Neural cell (in vitro differentiated cells): ENCODE measurements around the gene PRSS33. TPM values are rescaled to one million over a fixed set of nuclear protein-coding genes. Genes with fewer than 3 reads are reported as not detected.

Experiments
- H2AFZ ChIP-seq: fragments of 200-600, 300-800 bp; sonication (generic), shearing (Covaris generic); 2 replicates; pipeline ENCODE4 v1.6.0; 2014; ENCODE audit warnings: low read depth, mild to moderate bottlenecking, antibody characterized with exemption, low read length, moderate library complexity
- H3F3A ChIP-seq: fragments of 200-600 bp; shearing (Covaris generic); 2 replicates; pipeline ENCODE4 v1.6.1; 2016; ENCODE audit warnings: mild to moderate bottlenecking, moderate library complexity, mixed read lengths, antibody characterized with exemption, low read length; ENCODE audit not compliant: insufficient read depth, poor library complexity, severe bottlenecking
- H3K27ac ChIP-seq: fragments of 200-600, 300-800 bp; sonication (generic), shearing (Covaris generic); 2 replicates; pipeline ENCODE4 v1.5.1; 2014; ENCODE audit warnings: mild to moderate bottlenecking, low read length, moderate library complexity
- H3K27me3 ChIP-seq: fragments of 300-800, 200-600 bp; sonication (generic), shearing (Covaris generic); 2 replicates; pipeline ENCODE4 v1.6.0; 2014; ENCODE audit warnings: mild to moderate bottlenecking, low read depth, low read length, moderate library complexity; ENCODE audit not compliant: insufficient read depth
- H3K36me3 ChIP-seq: fragments of 300-800, 200-600 bp; sonication (generic), shearing (Covaris generic); 2 replicates; pipeline ENCODE4 v1.5.1; 2014; ENCODE audit warnings: mild to moderate bottlenecking, antibody characterized with exemption, low read length, moderate library complexity; ENCODE audit not compliant: insufficient read depth
- H3K4me2 ChIP-seq: fragments of 300-800, 200-600 bp; sonication (generic), shearing (Covaris generic); 2 replicates; pipeline ENCODE4 v1.6.0; 2014; ENCODE audit warnings: mild to moderate bottlenecking, low read length
- H3K4me3 ChIP-seq: fragments of 300-800, 200-600 bp; sonication (generic), shearing (Covaris generic); 2 replicates; pipeline ENCODE4 v1.5.1; 2014; ENCODE audit warnings: mild to moderate bottlenecking, low read length, moderate library complexity
- H3K79me2 ChIP-seq: fragments of 200-600 bp; shearing (Covaris generic); replicated peaks from 2 replicates; pipeline ENCODE4 v1.6.0; 2014; ENCODE audit warnings: mild to moderate bottlenecking, low read length, moderate library complexity; ENCODE audit not compliant: insufficient read depth
- H3K9ac ChIP-seq: fragments of 300-800, 200-600 bp; sonication (generic), shearing (Covaris generic); 2 replicates; pipeline ENCODE4 v1.6.1; 2016; ENCODE audit warnings: mild to moderate bottlenecking, low read length, mixed read lengths
- H3K9me2 ChIP-seq: fragments of 200-600 bp; shearing (Covaris generic); 2 replicates; pipeline ENCODE4 v1.6.1; 2016; ENCODE audit warnings: mild to moderate bottlenecking, low read length, mixed read lengths; ENCODE audit not compliant: insufficient read depth
- H3K9me3 ChIP-seq: fragments of 200-600, 300-800 bp; sonication (generic), shearing (Covaris generic); 2 replicates; pipeline ENCODE4 v1.6.1; 2016; ENCODE audit warnings: mild to moderate bottlenecking, mixed run types, low read length, moderate library complexity, mixed read lengths
- H4K20me1 ChIP-seq: fragments of 200-600 bp; shearing (Covaris generic); 2 replicates; pipeline ENCODE4 v1.6.1; 2016; ENCODE audit warnings: mild to moderate bottlenecking, mixed run types; ENCODE audit not compliant: insufficient read depth
- CTCF ChIP-seq: fragments of 450-650 bp; IDR thresholded peaks from 2 replicates; pipeline ENCODE4 v1.5.1; 2014; ENCODE audit warnings: antibody characterized with exemption, mild to moderate bottlenecking, moderate library complexity; ENCODE audit not compliant: poor library complexity, severe bottlenecking
- EP300 ChIP-seq: fragments of 450-650 bp; conservative IDR thresholded peaks from 2 replicates; pipeline ENCODE4 v1.6.1; 2014; ENCODE audit warnings: antibody characterized with exemption, mild to moderate bottlenecking, moderate library complexity; ENCODE audit not compliant: poor library complexity, severe bottlenecking
- EZH2 ChIP-seq: fragments of 200-600, 300-800 bp; shearing (Covaris generic), sonication (generic); IDR thresholded peaks from 2 replicates; pipeline ENCODE4 v1.6.1; 2014; ENCODE audit warnings: antibody characterized with exemption, low read length, borderline replicate concordance, mild to moderate bottlenecking; ENCODE audit not compliant: insufficient read depth, poor library complexity, severe bottlenecking
- MXI1 ChIP-seq: fragments of 450-650 bp; conservative IDR thresholded peaks from 2 replicates; pipeline ENCODE4 v1.6.1; 2014; ENCODE audit warnings: antibody characterized with exemption, mild to moderate bottlenecking; ENCODE audit not compliant: poor library complexity, severe bottlenecking
- POLR2AphosphoS5 ChIP-seq: IDR thresholded peaks from 2 replicates; pipeline ENCODE4 v1.6.1; 2012
- RAD21 ChIP-seq: fragments of 450-650 bp; conservative IDR thresholded peaks from 2 replicates; pipeline ENCODE4 v1.6.1; 2014; ENCODE audit warnings: antibody characterized with exemption, mild to moderate bottlenecking, moderate library complexity
- REST ChIP-seq: IDR thresholded peaks from 2 replicates; pipeline ENCODE4 v1.6.1; 2012; ENCODE audit warnings: borderline replicate concordance
- SMC3 ChIP-seq: fragments of 450-650 bp; conservative IDR thresholded peaks from 2 replicates; pipeline ENCODE4 v1.6.1; 2014; ENCODE audit warnings: antibody characterized with exemption, mild to moderate bottlenecking, moderate library complexity; ENCODE audit not compliant: poor library complexity
- TAF1 ChIP-seq: IDR thresholded peaks from 2 replicates; pipeline ENCODE4 v1.6.1; 2012; ENCODE audit warnings: low read depth
- polyA plus RNA-seq: library from polyadenylated mRNA; depleted of rRNA; stranded (reverse); fragments of >200 nt; gene quantifications from 2 replicates; pipeline ENCODE4 v1.2.3, GENCODE V29; 2014

Gene PRSS33
- polyA plus RNA-seq, 1 donor from 2014 or later = not detected

- Histone ChIP-seq H3K4me2 (no peak overlapping the region), H3K9ac (no peak overlapping the region), H4K20me1 (no peaks in the 10 kb centered on the region), H3K4me3 (no peak overlapping the region), H3K27me3 (no peaks in the 10 kb centered on the region), H3K27ac (no peak overlapping the region), H3K36me3 (no peaks in the 10 kb centered on the region), H3K9me2 (no peaks in the 10 kb centered on the region), H2AFZ (no peak overlapping the region), H3K79me2 (no peaks in the 10 kb centered on the region), H3F3A (no peaks in the 10 kb centered on the region), H3K9me3 (no peaks in the 10 kb centered on the region)
- TF ChIP-seq POLR2AphosphoS5 (no peak), EP300 (no peak), CTCF (no peak), EZH2 (no peak)
Observed at GRCh38 chr16:2827831-2828520, 40.6 kb upstream of the PRSS33 start.

- no peak for TF ChIP-seq POLR2AphosphoS5
- TF ChIP-seq CTCF = no peak
- no peak for TF ChIP-seq SMC3
- no peak for TF ChIP-seq EP300
- TF ChIP-seq RAD21 = no peak
- TF ChIP-seq TAF1 = no peak
- no peak for TF ChIP-seq MXI1
- TF ChIP-seq REST = no peak
- no peak for TF ChIP-seq EZH2
- H3K27ac ChIP-seq = no peak overlapping the region
- H3K9me2 ChIP-seq = no peaks in the 10 kb centered on the region
- no peaks in the 10 kb centered on the region for H3K9me3 ChIP-seq
- H4K20me1 ChIP-seq = no peaks in the 10 kb centered on the region
- H3K4me3 ChIP-seq = no peak overlapping the region
- H2AFZ ChIP-seq = no peak overlapping the region
- no peaks in the 10 kb centered on the region for H3K79me2 ChIP-seq
- H3F3A ChIP-seq = no peaks in the 10 kb centered on the region
- H3K9ac ChIP-seq = no peak overlapping the region
- no peaks in the 10 kb centered on the region for H3K27me3 ChIP-seq
- H3K4me2 ChIP-seq = no peak overlapping the region
- H3K36me3 ChIP-seq = no peaks in the 10 kb centered on the region
Observed at GRCh38 chr16:2827374-2827791, 40.0 kb upstream of the PRSS33 start.
